GM19025 (cell line): ENCODE data around the gene RARB.

Experiments used
- ATAC-seq: cut with Tn5 transposase; IDR thresholded peaks from one replicate; pipeline ENCODE4 v1.9.1; 2021; ENCODE audit warnings: mild to moderate bottlenecking, low read depth, moderate library complexity; ENCODE audit not compliant: unreplicated experiment

RARB gene

GRCh38 chr3:25537516-25537915 is 109.5 kb downstream of the RARB start:
- no peak for ATAC-seq

- ATAC-seq, result no peak
Observed at GRCh38 chr3:25540273-25540672, 112.2 kb downstream of the RARB start.

DNA sequence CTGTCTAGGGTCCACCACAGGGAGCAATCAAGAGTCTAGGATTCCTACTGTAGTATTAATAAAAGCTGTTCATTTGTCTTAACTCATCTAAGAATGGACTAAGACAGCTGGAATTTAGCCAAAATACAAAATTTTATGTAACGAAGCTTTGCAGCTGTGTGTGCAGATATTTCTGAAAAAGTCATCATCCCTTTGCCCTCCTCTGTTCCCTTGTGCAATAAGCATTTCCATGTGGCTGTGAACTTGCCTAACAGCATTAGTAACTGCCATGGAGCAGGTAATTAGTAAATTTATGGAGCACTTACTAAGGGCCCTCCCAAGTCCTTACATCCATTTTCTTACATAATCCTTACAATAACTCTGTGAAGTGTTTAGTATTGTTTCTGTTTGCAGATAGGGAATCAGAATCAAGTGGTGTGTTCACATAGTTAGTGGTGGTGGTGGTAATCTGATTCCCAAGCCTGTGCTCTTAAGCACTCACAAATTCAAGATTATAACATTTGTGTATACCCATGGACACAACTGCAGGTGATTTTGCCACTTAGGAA is 114.5 kb downstream of the RARB start:
- no peak for ATAC-seq

DNA sequence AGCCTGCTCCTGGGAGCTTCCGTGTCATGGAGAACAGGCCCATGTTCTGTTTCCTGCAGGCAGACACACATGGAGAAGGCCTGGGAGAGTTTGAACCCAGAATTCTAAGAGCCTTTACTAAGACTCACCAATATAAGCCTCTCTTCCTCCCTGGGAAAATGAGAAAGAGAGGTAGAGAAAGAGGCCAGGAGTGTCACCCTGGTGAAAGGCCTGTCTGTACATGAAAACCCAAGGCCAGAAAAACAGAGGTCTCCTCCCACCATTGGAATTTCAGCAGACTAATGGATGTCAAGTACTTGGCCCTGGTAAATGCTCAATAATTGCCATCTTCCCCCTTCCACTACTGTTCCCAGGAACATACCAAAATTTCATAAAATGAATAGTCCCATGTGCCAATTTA is 119.0 kb downstream of the RARB start:
- ATAC-seq, result no peak

- no peak for ATAC-seq
Observed at GRCh38 chr3:25547943-25548674, 120.0 kb downstream of the RARB start.

DNA sequence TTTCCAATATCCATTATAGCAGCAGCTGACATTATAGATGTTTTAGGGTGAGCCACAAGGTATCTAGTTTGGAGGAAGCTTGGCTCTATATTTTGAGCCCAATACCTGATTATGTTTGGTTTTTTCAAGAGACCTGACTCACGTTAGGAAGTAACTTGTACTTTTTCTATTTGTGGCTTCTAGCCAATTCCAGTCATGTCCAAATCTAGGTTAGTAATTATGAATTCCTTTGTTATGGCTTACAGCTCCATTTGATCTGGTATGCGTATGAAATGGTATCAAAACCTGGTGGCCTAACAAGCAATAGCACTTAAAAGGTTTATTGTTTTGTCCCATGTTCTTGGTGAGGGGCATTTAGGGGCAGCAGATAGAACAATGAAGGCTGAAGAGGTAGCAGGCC is 120.8 kb downstream of the RARB start:
- ATAC-seq, result no peak

GRCh38 chr3:25552251-25552650 is 124.2 kb downstream of the RARB start:
- no peak for ATAC-seq

GRCh38 chr3:25554376-25554775 is 126.3 kb downstream of the RARB start:
- no peak for ATAC-seq

- ATAC-seq, result no peak
Observed at GRCh38 chr3:25555695-25556437, 127.8 kb downstream of the RARB start.

DNA sequence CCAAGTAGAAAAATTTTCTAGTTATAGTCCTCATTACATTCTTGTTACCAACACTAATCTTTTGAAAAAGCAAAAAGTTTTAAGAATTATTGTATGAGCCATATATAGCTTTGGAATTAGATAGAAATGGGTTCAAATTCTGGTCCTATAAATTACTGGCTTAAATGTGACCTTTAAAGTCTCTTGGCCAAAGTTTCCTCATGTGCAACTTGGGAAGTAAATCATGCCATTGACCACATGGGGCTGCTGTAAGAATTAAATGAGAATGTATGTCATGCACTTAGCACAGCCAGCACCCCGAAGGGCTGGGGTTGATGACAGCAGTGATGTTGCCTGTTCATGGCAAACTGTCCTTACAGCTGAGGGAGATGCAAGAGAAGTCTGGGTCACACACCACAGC is 128.4 kb downstream of the RARB start:
- ATAC-seq, result no peak

DNA sequence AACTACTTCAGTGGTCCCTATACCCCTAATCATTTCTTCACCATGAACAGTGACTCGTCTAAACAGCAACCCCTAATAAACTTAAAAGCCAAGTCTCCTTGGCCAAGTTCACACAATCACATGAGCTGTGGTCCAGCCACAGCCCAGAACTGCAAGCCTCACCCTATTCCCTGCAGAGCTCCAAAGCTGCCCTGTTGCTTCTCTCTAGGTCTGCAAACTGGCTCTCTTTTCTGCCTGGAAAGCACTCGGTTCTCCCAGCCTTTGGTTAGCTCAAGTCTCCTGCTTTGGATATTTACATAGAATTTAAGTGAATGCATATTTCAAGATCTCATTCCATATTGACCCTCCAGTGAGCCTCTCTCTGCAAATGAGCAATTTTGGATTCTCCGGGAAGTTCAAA is 129.6 kb downstream of the RARB start:
- ATAC-seq, result no peak

DNA sequence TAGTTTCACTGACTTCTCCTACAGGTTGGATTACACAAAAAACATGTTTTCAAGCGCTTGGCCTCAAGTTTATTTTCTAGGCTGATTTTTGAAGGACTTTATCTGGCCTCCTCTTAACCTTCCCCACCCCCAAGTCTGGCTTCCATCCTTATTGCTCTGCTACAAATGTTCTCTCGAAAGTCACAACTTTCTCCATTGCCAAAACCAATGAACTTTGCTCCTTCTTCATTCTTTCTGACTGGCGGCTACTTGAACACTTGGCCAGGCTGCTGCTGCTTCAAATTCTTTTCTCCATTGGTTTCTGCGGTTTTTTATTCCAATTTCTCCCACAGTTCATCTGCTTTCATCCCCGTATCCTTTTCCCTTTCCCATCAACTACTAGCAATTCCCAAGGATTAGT is 130.1 kb downstream of the RARB start:
- no peak for ATAC-seq

DNA sequence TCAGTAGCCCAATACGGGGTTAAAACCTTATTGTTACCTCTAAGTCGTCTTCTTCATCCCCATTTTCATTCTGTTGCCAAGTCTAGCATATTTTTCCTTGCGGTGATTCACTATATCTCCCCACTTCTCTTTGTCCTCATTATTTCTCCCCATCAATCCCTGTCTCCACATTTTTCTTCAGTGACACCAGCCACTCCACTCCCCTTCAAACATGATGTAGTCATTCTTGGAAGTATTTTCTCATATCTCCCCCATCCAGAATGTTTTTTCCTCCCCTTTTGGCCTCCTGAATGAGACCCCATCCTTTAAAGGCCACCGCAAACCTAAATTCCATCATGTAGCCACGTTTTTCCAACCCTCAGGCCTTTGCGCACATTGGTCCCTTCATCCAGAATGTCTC is 130.7 kb downstream of the RARB start:
- ATAC-seq, result no peak

DNA sequence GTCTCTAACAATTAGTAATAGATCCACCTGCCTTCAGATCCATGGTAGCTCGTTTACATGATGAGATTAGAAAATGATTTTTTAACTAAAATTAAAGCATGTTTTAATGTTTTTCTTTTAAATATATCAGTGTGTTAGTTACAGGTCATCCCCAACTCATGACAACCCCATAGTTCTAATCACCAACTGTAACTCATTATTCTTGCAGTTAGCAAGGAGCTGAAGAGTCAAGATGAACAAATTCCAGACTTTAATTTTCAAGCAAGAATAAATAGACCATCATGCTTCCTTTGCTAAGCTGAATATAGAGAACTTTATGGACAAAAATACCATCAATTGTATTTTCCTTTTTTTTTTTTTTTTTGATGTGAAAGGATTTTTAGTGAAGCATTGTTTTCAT is 135.5 kb downstream of the RARB start:
- no peak for ATAC-seq

DNA sequence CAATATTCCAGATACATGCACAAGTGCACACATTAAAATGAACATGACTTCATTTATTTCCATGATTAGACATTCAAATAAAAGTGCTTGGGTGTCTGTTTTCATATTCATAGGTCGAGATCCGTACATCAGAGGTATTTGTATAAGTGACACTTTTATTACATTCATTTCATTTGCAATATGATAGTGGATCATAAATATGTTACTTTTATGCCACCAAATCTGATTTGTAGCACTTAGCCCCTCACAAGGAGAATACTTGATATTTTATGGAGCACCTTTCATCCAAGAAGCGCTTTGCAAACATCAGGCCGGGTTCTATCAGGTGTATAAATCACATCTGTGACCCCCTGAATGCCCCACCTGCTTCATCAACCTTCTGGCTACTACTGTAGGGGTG is 136.0 kb downstream of the RARB start:
- no peak for ATAC-seq

GRCh38 chr3:25565807-25566206 is 137.7 kb downstream of the RARB start:
- no peak for ATAC-seq

DNA sequence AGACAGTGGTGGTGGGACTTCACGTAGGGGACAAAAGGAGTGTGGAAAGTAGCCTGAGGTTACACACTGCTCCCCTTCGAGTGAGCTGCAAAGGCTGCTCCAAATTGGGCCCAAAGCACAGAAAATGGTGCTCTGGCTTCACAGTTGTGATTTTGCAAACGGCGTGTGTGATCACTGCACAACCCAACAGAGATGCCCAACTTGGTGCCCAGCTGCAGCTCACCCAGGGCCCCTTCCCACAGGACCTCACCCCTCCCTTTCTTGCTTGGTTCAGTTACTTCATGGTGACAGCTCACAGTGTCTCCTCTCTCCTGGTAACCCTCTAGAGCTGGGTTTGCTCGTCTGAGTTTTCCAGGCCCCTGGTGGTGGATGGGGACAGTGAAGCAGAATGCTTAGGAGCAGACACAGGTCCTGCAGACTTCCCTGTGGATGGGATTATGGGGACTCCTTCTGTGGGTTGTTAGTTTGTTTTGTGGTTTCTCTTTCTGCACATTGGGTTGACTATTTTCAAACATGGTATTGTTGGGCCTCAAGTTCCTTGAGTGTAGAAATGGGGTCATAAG is 138.4 kb downstream of the RARB start:
- ATAC-seq, result no peak

DNA sequence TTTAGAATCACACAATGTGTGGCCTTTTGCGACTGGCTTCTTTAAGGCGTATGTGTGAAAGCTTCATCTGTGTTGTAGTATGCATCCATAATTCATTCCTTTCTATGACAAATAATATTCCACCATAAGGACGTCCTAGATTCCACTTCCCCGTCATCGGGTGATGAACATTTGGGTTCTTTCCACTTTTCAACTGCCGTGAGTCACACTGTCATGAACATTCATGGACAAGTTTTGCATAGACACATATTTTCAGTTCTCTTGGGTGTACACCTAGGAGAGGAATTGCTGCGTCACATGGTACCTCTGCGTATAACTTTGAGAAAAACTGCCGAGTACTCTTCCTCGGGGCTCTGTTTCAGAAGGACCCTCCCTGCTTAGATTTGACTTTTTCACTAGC is 139.3 kb downstream of the RARB start:
- no peak for ATAC-seq

DNA sequence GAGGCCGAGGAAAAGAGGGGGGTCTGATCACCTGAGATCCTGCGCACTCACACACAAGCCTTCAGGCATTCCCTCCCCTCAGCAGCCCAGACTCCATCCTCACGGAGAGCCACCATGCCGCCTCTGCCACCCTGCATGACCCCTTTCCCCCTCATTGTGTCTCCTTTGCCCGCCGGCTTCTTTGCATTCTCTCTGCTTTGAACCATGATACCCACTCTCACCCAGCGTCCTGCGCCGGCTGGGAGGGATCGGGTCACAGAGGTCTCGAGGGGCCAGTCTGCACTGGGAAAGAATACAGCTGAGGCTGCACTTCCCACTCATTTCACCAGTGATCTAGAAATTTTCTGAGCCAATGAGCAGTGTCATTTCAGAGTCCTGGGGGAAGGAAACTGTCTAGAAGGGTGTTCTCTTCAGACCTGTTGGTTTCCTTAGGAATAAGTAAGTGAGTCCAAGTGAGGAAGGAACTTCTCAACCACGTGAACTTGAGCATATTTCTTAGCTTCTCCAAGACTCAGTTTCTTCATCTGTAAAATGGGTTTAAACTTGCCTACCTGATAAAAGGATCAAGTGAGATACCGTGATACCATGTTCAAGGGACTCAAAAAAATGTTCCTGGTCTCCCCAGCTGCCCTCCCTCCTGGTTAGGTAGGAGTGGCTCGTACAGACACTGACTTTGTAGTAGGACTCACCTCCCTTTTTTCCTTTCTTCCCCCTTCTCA is 139.9 kb downstream of the RARB start:
- no peak for ATAC-seq

- ATAC-seq, result no peak
Observed at GRCh38 chr3:25568525-25569078, 140.5 kb downstream of the RARB start.

- no peak for ATAC-seq
Observed at GRCh38 chr3:25571285-25571684, 143.2 kb downstream of the RARB start.
